Stimulated activated CD4-positive, alpha-beta T cell treated with anti-CD3 and anti-CD28 coated beads, TNF-alpha, amount 100 ng/mL, for 24 hours (primary cell): ENCODE measurements around the gene EDIL3.

Experiments
- DNase-seq, 3 experiments: peaks; one replicate each; pipeline ENCODE4 v3.0.0-alpha.2; 2020; ENCODE audit warnings: low read depth in 3 of 3

The EDIL3 gene, protein sequence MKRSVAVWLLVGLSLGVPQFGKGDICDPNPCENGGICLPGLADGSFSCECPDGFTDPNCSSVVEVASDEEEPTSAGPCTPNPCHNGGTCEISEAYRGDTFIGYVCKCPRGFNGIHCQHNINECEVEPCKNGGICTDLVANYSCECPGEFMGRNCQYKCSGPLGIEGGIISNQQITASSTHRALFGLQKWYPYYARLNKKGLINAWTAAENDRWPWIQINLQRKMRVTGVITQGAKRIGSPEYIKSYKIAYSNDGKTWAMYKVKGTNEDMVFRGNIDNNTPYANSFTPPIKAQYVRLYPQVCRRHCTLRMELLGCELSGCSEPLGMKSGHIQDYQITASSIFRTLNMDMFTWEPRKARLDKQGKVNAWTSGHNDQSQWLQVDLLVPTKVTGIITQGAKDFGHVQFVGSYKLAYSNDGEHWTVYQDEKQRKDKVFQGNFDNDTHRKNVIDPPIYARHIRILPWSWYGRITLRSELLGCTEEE

GRCh38 chr5:84384604-84385575 lies at the start of gene EDIL3:
TSS of gene EDIL3 (minus strand) at chr5:84384880. CDS start at chr5:84384374, 506 bp downstream.
- DNase-seq: no peak

DNA sequence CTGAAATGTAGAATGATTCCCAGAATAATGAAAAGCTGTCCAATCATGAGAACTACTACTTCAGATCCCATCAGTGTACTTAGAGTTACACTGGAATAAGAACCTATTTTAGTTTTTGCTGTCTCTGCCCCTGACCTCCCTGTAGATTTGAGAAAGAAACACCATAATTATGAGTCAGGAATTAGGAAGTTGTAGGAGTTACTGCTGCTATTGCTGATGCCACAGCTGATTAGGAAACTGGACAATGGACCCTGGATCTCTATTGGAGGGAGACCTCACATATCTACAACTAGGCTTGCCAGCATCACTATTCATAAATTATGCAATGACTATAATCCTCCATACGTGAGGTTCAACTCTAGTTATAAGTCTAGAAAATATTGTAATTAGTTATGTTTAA lies 48.8 kb upstream of the EDIL3 start:
- DNase-seq: no peak

DNA sequence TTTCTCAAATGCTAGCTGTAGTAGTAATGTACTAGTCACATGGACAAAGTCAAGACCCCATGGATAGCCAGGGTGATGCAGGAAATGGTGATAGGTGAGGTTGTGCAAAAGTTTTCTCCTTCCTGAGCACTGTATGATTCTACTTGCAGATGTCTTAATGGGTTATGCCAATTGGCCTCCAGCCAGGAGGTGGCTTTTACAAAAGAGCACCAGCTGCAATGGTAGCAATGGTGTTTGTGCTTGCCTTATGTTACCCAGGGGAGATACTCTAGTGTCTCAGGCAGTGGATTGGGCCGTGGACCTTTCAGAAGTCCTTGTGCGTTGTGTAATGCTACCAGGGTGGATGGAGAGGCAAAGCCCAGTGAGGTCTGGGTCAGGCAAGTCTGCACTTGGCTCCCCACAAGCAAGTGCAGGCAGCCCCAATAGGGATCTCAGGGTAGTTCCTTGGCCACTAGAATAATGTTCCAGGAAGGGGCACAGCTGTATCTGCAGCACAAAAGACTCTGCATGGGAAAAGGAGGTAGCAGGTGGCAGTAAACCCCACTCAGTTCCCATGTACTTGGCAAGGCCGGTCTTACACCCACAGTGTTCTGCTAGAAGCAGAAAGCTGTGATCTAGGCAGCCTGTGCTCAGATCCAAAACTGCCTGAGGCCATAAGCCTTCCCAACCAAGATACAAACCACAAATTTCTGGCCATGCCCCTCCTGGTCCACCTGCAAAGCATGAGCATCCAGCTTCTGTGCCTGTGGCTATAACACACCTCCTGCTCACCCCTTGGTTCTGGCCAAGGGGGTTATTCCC lies 46.4 kb upstream of the EDIL3 start:
- DNase-seq: no peak

DNA sequence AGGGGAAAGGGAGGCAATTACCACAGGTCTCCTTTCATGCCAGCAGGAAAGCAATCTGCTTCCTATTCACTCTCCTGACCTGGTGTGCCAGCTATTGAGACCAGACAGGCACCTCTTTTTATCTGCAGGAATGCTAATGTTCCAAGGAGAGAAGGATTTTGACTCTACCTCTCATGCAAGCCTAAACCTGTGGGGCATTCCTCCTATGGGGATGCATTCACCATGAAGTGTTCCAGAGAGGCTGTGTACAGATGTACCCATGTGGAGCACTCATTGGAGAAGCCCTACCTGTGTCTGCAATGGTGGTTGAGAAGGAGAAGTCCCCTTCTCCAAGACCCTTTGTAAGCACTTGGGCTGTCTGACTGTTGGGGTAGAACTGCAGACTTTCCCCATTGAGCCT lies 45.4 kb upstream of the EDIL3 start:
- DNase-seq: no peak

GRCh38 chr5:84425365-84425881 lies 40.7 kb upstream of the EDIL3 start:
- DNase-seq: no peak

DNA sequence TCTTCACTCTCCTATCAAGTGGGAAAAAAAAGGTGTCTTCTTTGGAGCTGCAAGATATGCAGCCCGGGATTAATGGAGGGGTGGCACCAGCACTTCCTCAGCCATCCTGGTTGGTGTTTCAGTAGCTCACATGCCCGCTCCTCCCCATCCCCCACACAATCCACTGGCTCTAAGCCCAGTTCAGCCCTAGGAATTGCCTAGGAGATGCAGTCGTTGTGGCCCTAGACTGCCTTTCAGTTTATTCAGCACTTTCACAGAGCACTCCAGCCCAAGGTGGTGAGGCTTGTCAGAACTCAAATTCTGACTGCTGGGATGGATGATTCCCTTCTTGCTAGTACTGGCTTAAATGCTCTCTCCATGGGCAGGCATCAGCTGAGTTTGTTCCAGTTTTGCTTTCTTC lies 35.1 kb upstream of the EDIL3 start:
- no peak for DNase-seq

DNA sequence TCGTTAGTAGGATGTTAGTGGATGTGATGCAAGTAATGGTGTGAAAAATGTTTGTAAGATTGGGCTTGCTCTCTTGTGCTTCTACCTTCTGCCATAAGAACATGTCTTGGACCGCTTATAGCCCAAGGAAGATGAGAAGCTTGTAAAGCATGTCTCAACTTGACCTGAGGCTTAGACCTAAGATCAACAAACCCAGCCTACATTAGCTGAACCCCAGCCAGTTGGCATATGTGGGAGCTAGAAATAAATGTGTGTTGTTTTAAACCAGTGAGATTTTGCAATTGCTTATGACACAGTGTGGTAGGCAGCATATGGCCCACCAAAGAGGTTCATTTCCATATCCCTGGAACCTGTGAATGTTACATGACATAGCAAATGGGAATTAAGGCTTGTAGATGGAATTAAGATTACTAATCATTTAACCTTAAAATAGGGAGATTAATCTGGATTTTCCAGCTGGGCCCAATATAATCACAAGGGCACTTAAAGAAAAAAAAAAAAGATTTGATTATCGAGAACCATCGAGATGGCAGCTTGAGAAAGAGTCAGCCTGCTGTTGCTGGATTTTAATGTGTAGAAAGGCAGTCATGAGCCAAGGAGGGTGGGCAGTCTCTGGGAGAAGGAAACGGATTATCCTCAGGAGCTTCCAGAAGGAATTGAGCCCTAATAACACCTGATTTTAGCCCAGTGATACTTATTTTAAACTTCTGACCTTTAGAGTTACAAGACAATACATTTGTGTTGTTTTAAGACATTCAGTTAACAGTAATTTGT lies 27.3 kb upstream of the EDIL3 start:
- DNase-seq: no peak

GRCh38 chr5:84406111-84406510 lies 21.4 kb upstream of the EDIL3 start:
- DNase-seq: no peak

DNA sequence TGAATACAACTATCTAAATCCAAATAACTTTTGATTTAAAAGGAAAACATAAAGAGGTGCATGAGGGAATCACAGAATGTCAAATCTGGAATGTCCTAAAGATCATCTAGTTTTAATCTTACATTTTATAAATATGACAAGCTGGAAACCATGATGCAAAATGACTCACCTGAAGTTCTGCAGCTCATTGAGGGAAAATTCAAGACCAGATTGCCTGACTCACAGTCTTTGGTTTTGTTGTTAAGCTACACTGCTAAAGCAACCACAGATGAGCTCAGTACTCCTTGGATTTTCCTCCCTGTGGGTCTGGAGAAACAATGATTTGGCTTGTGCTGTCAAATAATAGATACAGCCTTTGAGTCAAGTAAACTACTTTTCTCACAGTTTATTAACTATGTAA lies 19.1 kb upstream of the EDIL3 start:
- DNase-seq: no peak

DNA sequence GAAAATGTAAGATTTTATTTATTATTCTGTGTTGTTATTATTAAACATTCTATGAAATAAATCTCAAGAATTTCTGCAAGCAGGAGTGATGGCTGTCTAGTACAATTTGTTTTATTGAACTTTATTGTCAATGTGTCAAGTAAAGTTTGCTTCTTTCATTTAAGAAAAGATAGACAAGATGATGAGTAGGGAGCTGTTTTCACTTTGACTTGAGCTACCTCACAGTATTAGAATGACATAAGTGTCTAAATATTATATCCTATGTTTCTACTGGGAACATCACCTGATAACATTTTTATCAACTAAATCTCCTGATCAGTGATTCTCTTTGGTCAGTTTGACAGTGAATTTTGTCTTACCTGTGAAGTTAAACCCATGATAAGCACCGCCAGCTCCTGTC lies 12.7 kb upstream of the EDIL3 start:
- no peak for DNase-seq

DNA sequence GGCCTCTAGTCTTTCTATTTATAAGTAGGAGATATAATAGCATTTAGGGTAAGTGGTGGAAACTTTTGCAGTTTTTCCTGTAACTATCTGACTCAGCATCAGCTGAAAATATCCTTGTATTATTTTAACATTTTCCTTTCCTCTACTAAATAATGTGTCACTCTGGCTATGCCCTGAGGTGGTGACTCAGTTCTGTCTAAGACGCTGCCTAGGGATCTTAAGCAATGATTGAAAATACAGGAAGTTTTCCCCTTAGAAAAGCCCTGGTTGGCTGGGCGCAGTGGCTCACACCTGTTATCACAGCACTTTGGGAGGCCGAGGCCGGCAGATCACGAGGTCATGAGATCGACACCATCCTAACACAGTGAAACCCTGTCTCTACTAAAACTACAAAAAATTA lies 9.3 kb upstream of the EDIL3 start:
- DNase-seq: no peak

DNA sequence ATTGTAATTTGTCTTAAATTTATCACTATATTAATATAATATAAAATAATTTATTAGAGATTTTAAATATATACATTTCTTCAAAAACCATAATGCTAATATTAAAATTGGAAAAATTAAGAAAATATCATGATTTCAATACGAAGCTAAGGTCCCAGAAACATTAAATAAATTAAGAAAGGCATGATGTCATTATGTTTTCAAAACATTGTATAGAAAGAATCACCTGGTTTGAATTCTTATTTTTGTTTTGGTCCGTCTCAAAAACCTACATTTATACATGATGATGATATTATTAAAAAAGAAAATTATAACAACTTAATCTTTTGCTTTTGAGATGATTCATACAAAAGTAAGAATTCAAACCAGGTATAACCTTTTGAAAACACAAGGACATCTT lies 8.2 kb upstream of the EDIL3 start:
- no peak for DNase-seq

- no peak for DNase-seq
Measured at GRCh38 chr5:84385705-84386104, 1.0 kb upstream of the EDIL3 start.

DNA sequence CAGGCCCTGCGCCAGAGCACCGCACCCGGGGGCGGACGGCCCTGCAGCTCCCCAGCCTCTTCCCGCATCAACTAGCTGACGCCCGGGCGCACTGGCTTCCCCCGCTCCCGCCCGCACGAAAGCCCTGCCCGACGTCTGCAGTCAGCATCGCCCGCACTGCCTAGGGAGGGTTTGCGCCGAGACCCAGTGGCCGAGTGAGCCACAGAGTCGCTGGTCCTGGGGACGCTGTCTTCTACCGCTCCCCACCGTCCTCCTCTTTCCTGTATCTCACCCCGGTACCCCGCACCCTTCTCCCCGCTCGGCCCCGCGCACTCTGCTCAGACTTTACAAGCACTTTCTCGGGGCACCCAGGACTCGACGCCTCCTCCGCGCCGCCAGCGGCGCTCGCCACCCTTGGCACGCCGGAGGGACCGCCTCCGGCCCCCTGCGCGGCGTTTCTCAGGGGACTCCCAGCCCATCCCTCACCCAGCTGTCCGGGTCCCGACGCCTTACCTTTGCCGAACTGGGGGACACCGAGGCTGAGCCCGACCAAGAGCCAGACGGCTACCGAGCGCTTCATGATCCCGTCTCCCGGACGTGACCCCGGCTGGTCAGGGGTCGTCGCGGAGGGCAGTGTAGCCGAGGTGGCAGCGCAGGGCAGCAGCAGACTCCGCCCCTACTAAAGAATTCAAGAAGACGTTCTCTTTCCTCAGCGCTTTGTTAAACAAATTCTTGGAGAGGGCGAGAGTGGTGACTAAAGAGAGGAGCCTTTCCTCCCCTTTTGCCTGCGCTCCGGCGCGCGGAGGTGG lies 670 bp downstream of the EDIL3 start:
- DNase-seq: no peak

DNA sequence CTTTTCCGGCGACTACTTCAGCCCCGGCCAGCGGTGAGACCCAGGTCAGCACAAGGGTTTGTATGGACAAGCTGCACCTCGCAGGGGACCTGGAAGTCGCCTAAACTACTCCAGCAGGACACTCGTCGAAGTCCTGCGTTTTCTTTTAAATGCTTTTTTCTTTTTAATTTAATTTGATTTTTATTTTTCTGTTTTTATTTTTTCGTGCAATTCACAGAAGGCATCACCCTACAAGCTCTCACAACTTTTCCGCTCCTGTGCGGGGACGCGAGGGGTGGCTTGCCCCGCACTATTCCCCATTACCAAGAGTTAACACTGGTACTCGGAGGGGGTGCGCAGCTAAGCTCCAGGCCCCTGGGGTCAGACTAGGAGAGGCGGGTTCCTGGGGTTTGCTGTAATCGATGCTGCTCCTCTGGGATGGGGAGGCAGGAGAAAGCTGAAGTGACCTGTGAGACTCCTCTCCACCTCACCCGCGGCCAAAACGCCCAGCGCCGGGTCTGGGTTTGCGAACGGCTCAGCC lies 1.3 kb downstream of the EDIL3 start:
- DNase-seq: no peak

DNA sequence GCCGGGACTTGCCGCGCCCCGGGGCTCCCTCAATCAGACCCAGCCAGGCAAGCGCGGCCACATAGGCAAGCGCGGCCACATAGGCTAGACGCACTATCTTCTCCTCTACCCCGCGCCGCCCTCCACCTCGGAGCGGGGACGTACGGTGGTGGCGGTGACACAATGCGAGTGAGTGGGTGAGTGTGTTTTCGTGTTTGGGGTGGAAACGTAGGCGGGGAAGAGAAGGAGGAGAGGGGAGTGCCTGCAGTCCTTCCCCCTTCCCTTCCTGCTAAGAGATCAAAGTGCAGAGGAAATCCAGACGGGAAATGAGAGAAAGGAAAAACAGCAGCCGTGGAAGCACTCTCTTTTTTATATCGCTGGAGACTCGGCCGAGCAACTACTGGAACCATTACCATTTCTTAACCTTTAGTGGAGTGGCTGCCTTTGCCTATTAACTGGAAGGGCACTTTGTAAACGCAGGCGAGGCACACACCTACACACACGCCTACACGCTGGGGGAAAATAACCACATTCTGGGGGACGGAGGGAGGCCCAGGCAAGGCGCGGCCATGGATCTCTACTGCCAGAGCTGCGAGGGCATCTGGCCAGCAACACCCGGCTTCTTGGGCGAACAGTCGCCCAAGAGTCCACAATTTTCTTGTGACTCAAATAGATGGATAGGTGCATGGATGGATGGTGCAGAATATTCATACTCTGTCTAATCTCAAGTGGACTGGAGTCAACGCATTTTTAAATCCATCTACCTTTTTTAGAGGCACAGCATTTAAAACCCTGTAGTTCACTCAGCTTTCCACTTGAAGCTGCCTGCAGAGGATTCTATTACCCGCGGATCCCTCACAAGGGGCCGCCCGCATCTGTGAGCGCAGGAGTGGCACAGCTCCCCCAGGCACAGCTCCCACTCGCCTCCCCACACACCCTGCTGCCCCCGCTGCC lies 2.1 kb downstream of the EDIL3 start:
- no peak for DNase-seq

GRCh38 chr5:84381502-84382362 lies 2.9 kb downstream of the EDIL3 start:
- DNase-seq: no peak

DNA sequence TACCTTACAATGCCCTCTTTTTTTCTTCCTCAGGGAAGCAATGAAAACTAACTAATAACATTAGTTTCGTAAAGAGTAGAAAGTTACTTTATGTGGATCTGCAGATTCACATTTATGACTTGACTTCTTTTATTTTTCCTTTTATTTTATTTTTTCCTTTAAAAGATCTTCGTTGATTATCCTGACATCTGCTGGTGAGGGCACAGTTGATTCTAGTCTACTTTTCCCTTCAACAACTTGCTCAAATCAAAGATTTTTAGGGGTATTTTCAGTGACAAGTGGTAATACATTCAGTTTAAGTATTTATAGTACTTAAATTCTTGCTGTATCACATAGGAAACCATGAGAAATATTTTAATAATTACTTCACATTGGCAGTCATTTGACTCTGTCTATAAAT lies 4.9 kb downstream of the EDIL3 start:
- DNase-seq: no peak
